Measurements from ENCODE around the gene ACAP1. TPM values are rescaled to one million over a fixed set of nuclear protein-coding genes. Genes with fewer than 3 reads are reported as not detected.

Gene ACAP1
- total RNA-seq, 1 donor from 2014 or later: 10.9 TPM

DNA sequence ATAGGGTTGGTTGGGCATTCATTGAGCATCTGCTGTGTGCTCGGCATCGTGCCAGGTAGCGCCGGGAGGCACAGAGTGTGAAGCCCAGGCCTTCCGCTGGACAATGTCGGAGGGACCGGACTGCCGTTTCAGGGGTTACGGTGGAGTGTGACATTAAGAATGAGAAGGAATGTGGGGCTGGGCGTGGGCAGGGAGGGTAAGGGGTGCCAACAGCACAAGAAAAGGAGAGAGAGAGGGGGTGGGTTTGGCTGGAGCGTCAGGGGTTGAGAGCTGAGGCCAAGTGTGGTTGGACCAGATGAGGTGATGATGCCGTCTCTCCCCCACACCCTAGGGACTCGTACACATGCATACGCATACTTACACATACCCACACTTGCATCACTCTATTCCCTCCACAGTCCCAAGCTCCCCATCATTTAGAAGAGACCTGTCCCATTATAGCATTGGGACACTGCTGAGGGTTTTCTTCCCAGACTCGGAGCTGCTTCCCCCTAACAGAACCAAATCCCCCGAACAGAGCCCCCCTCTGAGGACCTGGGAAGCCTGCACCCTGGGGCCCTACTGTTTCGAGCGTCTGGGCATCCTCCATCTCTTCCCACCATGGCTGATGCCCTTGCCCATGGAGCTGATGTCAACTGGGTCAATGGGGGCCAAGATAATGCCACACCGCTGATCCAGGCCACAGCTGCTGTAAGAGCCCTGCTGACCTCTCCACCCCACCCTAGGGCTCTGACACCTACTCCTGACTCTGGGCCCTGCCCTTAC lies 12.3 kb downstream of the ACAP1 start:
- H3K36me3 Mint-ChIP-seq: no peaks in the 10 kb centered on the region
- H3K9me3 Mint-ChIP-seq: no peaks in the 10 kb centered on the region
- no peak for DNase-seq (ENCODE audit: low spot score in 2 of 2, unreplicated experiment in 2 of 2)
- H3K27ac Mint-ChIP-seq: peak overlapping the region; percentile 98
- peaks cover 36% of the 10 kb centered on the region for H3K4me1 Mint-ChIP-seq
- H3K4me3 Mint-ChIP-seq: no peak overlapping the region
- TF ChIP-seq, protein P1, sequence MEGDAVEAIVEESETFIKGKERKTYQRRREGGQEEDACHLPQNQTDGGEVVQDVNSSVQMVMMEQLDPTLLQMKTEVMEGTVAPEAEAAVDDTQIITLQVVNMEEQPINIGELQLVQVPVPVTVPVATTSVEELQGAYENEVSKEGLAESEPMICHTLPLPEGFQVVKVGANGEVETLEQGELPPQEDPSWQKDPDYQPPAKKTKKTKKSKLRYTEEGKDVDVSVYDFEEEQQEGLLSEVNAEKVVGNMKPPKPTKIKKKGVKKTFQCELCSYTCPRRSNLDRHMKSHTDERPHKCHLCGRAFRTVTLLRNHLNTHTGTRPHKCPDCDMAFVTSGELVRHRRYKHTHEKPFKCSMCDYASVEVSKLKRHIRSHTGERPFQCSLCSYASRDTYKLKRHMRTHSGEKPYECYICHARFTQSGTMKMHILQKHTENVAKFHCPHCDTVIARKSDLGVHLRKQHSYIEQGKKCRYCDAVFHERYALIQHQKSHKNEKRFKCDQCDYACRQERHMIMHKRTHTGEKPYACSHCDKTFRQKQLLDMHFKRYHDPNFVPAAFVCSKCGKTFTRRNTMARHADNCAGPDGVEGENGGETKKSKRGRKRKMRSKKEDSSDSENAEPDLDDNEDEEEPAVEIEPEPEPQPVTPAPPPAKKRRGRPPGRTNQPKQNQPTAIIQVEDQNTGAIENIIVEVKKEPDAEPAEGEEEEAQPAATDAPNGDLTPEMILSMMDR (IDR thresholded peaks at IDR 0.05; ENCODE audit: unreplicated experiment): no peak
- peaks cover 1% of the 10 kb centered on the region for H3K27me3 Mint-ChIP-seq (ENCODE audit: low read depth)

DNA sequence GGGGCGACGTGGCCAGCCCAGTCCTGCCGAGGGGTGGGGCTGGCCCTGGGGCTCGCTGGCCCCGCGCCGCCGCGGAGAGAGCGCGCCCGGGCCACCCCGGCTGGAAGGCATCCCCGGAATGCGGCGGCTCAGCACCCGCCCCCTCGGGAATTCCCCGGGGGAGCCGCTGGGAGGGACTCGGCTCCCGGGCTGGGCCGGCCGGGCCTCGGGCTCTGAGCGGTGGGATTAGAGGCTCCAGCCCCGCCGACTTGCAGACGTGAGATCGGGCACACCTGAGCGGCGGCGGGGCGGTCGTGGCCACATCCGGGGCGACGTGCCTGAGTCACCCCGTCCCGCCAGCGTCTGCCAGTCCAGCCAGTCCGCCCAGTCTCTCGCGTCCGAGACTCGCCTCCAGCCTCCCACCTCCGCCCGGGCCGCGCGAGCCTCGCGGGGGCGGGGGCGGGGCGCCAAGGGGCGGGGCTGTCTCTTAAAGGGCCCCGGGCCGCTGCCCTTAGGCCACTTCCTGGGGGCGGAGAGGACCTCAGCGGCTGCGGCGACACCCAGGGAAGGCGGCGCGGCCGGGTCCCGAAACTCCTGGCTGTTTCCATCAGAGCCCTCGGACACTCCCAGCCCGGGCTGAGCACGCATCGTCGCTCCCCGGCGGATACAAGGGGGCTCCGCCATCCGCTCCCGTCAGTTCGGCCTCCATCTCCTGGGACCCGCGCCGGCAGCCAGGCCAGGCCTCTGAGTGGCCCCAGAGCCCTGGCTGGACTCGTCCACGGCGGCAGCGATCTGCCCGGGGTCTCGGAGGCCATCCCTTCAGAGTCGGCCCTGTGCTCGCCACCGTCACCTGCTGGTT lies 15.6 kb downstream of the ACAP1 start, which contains the start of gene KCTD11:
Gene KCTD11, plus strand, starts transcription at position 498 of the 838 bp plus-strand sequence.
- H3K36me3 Mint-ChIP-seq: no peaks in the 10 kb centered on the region
- H3K27me3 Mint-ChIP-seq (ENCODE audit: low read depth): no peaks in the 10 kb centered on the region
- TF ChIP-seq, protein P1 (IDR thresholded peaks at IDR 0.05; ENCODE audit: unreplicated experiment): no peak
- peaks cover 58% of the 10 kb centered on the region for H3K4me1 Mint-ChIP-seq
- H3K27ac Mint-ChIP-seq: peak within 1 kb of the TSS; percentile 98
- H3K4me3 Mint-ChIP-seq: peak within 1 kb of the TSS; percentile 86
- H3K9me3 Mint-ChIP-seq: no peaks in the 10 kb centered on the region
- DNase-seq (ENCODE audit: low spot score in 2 of 2, unreplicated experiment in 2 of 2): peak; percentile 88 to 92

DNA sequence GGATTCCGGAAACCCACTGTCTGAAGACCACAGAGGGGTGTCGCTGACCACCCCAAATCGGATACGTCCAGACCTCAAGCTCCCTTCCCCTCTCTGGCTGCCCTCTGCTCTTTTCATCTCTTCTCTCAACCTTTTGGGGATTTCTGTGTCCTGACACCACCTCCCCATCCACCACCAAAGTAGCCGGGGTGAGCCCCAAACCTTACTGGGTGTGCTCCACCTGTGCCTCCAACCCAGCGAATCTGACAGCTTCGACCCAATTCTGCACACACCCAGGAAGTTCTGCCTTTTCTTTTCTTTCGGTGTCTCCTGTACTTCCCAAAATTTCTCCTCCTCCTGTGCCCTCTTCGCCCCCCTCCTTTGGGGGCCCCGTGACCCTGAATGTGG lies 16.2 kb downstream of the ACAP1 start:
- TF ChIP-seq, protein P1 (IDR thresholded peaks at IDR 0.05; ENCODE audit: unreplicated experiment): peak; percentile 54
- no peaks in the 10 kb centered on the region for H3K27me3 Mint-ChIP-seq (ENCODE audit: low read depth)
- H3K9me3 Mint-ChIP-seq: no peaks in the 10 kb centered on the region
- H3K4me3 Mint-ChIP-seq: peak overlapping the region; percentile 82
- H3K36me3 Mint-ChIP-seq: no peaks in the 10 kb centered on the region
- no peak for DNase-seq (ENCODE audit: low spot score in 2 of 2, unreplicated experiment in 2 of 2)
- peak overlapping the region; percentile 94 for H3K27ac Mint-ChIP-seq
- H3K4me1 Mint-ChIP-seq: peaks cover 58% of the 10 kb centered on the region

DNA sequence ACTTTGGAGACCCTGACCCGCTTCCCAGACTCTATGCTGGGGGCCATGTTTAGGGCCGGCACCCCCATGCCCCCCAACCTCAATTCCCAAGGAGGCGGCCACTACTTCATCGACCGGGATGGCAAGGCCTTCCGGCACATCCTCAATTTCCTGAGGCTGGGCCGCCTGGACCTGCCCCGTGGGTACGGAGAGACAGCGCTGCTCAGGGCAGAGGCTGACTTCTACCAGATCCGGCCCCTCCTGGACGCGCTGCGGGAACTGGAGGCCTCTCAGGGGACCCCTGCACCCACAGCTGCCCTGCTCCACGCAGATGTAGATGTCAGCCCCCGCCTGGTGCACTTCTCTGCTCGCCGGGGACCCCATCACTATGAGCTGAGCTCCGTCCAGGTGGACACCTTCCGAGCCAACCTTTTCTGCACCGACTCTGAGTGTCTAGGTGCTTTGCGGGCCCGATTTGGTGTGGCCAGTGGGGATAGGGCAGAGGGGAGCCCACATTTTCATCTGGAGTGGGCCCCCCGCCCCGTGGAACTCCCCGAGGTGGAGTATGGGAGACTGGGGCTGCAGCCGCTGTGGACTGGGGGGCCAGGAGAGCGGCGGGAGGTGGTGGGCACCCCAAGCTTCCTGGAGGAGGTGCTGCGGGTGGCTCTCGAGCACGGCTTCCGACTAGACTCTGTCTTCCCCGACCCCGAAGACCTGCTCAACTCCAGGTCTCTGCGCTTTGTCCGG lies 16.7 kb downstream of the ACAP1 start:
- H3K4me1 Mint-ChIP-seq: peaks cover 54% of the 10 kb centered on the region

More for the DNA sequence above, 16.7 kb downstream of the ACAP1 start:
- TF ChIP-seq, protein P1 (IDR thresholded peaks at IDR 0.05; ENCODE audit: unreplicated experiment): no peak
- Mint-ChIP-seq H3K27me3 (ENCODE audit: low read depth) (no peaks in the 10 kb centered on the region), H3K9me3 (no peaks in the 10 kb centered on the region), H3K27ac (peak overlapping the region; percentile 94), H3K4me3 (peak overlapping the region; percentile 82), H3K36me3 (no peaks in the 10 kb centered on the region)
- no peak for DNase-seq (ENCODE audit: low spot score in 2 of 2, unreplicated experiment in 2 of 2)
